ENCODE measurements around the gene SLC6A16. TPM values are rescaled to one million over a fixed set of nuclear protein-coding genes. Genes with fewer than 3 reads are reported as not detected.

Gene SLC6A16
- total and polyA plus RNA-seq, 2 experiments from 2014 or later: 2.8 to 4.0 TPM

DNA sequence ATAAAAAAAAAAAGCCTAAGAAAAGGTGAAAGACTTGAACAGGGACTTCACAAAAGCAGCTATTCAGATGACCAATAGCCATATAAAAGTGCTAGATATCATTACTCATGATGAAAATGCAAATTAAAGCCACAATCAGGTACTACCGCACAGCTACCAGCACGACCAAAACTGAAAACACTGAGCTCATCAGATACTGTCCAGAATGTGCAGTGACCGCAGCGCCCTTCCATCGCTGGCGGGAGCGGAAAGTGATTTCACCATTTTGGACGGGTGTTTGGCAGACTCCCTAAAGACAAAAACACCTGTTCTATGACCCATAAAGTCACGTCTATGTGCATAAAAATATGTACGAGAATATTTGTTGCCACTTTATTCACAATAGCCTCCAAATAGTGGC, 60.7 kb downstream of the SLC6A16 start:
- no peak for DNase-seq (ENCODE audit: low read depth in 1 of 2, low spot score in 1 of 2)
- TF ChIP-seq, protein P1, sequence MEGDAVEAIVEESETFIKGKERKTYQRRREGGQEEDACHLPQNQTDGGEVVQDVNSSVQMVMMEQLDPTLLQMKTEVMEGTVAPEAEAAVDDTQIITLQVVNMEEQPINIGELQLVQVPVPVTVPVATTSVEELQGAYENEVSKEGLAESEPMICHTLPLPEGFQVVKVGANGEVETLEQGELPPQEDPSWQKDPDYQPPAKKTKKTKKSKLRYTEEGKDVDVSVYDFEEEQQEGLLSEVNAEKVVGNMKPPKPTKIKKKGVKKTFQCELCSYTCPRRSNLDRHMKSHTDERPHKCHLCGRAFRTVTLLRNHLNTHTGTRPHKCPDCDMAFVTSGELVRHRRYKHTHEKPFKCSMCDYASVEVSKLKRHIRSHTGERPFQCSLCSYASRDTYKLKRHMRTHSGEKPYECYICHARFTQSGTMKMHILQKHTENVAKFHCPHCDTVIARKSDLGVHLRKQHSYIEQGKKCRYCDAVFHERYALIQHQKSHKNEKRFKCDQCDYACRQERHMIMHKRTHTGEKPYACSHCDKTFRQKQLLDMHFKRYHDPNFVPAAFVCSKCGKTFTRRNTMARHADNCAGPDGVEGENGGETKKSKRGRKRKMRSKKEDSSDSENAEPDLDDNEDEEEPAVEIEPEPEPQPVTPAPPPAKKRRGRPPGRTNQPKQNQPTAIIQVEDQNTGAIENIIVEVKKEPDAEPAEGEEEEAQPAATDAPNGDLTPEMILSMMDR (IDR thresholded peaks at IDR 0.05; ENCODE audit: low read depth, low read length): no peak
- Histone ChIP-seq H3K9me3 (ENCODE audit: low read depth) (no peaks in the 10 kb centered on the region), H3K4me1 (ENCODE audit: low read depth) (no peaks in the 10 kb centered on the region), H3K27me3 (no peaks in the 10 kb centered on the region), H3K27ac (no peak overlapping the region), H3K4me3 (no peak overlapping the region), H3K36me3 (no peaks in the 10 kb centered on the region)

DNA sequence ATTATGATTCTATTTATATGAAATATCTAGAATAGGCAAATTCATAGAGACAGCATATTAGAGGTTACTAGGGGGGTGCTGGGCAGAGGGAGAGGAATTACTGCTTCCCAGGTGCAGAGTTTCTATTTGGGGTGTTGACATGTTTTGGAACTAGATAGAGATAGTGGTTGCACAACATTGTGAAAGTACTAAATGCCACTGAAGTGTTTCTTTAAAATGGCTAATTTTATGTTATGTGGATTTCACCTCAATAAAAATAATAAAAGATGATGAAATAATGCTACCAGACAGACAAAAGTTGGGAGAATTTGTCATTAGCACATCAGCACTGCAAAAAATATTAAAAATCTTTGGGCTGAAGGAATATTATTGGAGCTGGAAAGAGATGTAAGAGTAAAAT, 63.4 kb downstream of the SLC6A16 start:
- no peak overlapping the region for H3K27ac ChIP-seq
- H3K36me3 ChIP-seq: no peaks in the 10 kb centered on the region
- peak in 1 of 2 donors; percentile 40 for DNase-seq (ENCODE audit: low read depth in 1 of 2, low spot score in 1 of 2)
- H3K4me3 ChIP-seq: no peak overlapping the region
- no peaks in the 10 kb centered on the region for H3K27me3 ChIP-seq
- TF ChIP-seq, protein P1 (IDR thresholded peaks at IDR 0.05; ENCODE audit: low read depth, low read length): no peak
- H3K4me1 ChIP-seq (ENCODE audit: low read depth): no peaks in the 10 kb centered on the region
- no peaks in the 10 kb centered on the region for H3K9me3 ChIP-seq (ENCODE audit: low read depth)

DNA sequence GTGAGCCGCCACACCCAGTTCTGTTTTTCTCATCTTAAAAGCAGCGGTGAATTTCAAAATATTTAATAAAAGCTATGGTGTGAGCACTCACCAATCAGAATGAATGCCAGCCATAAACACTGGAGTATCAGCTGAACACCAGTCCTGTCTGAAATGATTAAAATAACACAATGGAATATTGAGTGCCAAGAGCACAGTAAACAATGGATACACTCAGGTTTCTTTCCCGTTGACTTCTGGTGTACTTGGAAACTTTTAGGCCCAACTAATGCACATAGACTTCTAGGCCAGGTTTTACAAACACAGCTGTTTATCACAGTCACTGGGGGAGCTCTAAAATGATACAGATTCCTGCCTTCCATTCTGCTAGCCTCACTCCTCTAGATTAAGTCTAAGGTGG, 68.3 kb downstream of the SLC6A16 start:
- H3K36me3 ChIP-seq: no peaks in the 10 kb centered on the region
- no peaks in the 10 kb centered on the region for H3K27me3 ChIP-seq
- TF ChIP-seq, protein P1 (IDR thresholded peaks at IDR 0.05; ENCODE audit: low read depth, low read length): no peak
- H3K27ac ChIP-seq: no peak overlapping the region
- no peak for DNase-seq (ENCODE audit: low read depth in 1 of 2, low spot score in 1 of 2)
- H3K4me1 ChIP-seq (ENCODE audit: low read depth): no peaks in the 10 kb centered on the region
- H3K9me3 ChIP-seq (ENCODE audit: low read depth): no peaks in the 10 kb centered on the region
- H3K4me3 ChIP-seq: no peak overlapping the region

DNA sequence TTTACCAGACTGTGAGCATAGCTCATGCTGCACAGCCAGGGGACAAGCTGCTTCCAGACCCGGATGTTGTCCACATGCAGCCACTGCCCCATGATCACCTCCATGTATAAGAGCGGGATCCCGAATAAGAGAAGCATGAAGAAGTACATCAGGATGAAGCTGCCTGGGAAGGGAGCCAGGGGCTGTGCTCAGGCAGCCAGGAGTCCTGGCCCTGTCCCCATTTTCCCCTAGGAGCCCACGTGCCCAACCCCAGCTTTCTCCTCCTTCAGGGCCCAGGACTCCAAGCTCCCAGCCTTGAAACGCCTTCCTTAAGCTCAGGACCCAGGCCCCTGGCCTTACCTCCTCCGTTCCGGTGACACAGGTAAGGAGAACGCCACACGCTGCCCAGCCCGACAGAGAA, 69.3 kb downstream of the SLC6A16 start:
- DNase-seq (ENCODE audit: low read depth in 1 of 2, low spot score in 1 of 2): no peak
- TF ChIP-seq, protein P1 (IDR thresholded peaks at IDR 0.05; ENCODE audit: low read depth, low read length): no peak
- Histone ChIP-seq H3K27me3 (no peaks in the 10 kb centered on the region), H3K27ac (no peak overlapping the region), H3K36me3 (no peaks in the 10 kb centered on the region), H3K4me3 (no peak overlapping the region), H3K4me1 (ENCODE audit: low read depth) (no peaks in the 10 kb centered on the region), H3K9me3 (ENCODE audit: low read depth) (no peaks in the 10 kb centered on the region)

DNA sequence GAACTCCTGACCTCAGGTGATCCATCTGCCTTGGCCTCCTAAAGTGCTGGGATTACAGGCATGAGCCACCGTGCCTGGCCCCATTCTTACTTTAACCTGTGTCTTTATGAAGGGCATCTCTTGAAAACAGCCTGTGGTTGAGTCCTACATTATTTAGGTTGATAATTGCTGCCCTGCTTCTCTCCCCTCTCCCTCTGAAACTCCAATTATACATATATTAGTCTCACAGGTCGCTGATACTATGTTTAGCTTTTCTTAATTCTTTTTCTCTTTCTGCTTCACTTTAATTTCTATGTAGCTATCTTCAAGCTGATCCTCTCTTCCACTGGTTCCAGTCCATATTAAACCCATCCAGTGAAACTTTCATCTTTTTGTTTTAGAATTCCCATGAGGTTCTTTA, 75.1 kb downstream of the SLC6A16 start:
- Histone ChIP-seq H3K27ac (no peak overlapping the region), H3K9me3 (ENCODE audit: low read depth) (no peaks in the 10 kb centered on the region), H3K4me1 (ENCODE audit: low read depth) (no peaks in the 10 kb centered on the region), H3K36me3 (no peaks in the 10 kb centered on the region), H3K4me3 (no peak overlapping the region), H3K27me3 (no peaks in the 10 kb centered on the region)
- no peak for DNase-seq (ENCODE audit: low read depth in 1 of 2, low spot score in 1 of 2)
- TF ChIP-seq, protein P1 (IDR thresholded peaks at IDR 0.05; ENCODE audit: low read depth, low read length): no peak

DNA sequence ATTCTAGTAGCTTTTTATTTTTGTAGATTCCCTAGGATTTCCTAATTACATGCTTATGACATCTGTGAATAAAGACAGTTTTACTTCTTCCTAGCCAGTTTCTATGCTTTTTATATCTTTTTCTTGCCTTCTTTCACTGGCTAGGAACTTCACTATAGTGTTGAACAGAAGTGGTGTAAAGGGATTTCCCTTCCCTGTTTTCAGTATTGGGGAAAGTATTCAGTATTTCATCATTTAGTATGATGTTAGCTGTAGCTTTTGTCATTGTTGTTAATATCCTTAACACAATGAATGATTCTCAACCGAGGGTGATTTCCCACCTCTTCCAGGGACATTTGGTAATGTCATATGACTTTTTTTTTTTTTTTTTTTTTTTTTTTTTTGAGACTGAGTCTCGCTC, 77.3 kb downstream of the SLC6A16 start:
- Histone ChIP-seq H3K27me3 (no peaks in the 10 kb centered on the region), H3K4me3 (no peak overlapping the region), H3K4me1 (ENCODE audit: low read depth) (no peaks in the 10 kb centered on the region), H3K36me3 (no peaks in the 10 kb centered on the region), H3K27ac (no peak overlapping the region), H3K9me3 (ENCODE audit: low read depth) (no peaks in the 10 kb centered on the region)
- TF ChIP-seq, protein P1 (IDR thresholded peaks at IDR 0.05; ENCODE audit: low read depth, low read length): no peak
- DNase-seq (ENCODE audit: low read depth in 1 of 2, low spot score in 1 of 2): no peak

Data from cardiac muscle cell (in vitro differentiated cells and primary cell).